KG1 (cell line): ENCODE data around the gene ST6GALNAC6.
A peak's percentile ranks its signal among the peaks of the same experiment; 100 is the strongest.

ENCODE experiments used
- DNase-seq: peaks from one replicate; lab custom pipeline; 2025; lab: John Stamatoyannopoulos, UW

Gene ST6GALNAC6

DNA sequence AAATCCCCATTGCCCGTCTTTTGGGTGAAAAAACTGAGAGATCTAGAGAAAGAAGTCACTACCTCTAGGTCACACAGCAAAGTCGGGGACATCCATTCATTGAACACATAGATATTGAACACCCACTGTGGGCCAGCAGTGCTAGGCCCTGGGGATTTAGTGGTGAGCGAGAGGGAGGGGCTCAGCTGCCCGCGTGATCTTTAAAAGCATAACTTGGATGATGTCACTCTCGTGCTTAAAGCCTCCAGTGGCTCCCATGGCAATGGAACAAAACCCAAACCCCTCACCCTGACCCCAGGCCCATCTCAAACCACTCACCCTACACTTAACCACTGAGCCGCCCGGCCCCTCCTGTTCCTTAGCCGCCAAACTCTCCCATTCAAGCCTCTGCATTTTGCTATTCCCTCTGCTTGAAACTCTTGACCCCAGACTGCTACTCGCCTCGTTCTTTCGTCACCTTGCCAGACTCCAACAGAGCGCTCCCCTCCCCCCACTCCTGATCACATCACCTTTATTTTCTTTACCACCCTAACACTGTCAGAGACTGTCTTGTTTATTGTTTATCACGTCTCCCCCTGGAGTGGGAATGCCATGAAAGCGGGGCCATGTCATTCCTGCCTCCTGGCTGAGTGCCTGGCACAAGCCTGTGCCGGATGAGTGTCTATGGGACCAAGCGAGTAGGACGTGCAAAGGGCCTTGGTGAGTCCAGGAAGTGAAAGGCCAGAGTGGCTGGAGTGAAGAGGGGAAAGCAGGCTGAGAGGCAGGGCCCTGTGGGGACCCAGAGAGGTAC, 31.9 kb upstream of the ST6GALNAC6 start:
- DNase-seq = no peak

DNA sequence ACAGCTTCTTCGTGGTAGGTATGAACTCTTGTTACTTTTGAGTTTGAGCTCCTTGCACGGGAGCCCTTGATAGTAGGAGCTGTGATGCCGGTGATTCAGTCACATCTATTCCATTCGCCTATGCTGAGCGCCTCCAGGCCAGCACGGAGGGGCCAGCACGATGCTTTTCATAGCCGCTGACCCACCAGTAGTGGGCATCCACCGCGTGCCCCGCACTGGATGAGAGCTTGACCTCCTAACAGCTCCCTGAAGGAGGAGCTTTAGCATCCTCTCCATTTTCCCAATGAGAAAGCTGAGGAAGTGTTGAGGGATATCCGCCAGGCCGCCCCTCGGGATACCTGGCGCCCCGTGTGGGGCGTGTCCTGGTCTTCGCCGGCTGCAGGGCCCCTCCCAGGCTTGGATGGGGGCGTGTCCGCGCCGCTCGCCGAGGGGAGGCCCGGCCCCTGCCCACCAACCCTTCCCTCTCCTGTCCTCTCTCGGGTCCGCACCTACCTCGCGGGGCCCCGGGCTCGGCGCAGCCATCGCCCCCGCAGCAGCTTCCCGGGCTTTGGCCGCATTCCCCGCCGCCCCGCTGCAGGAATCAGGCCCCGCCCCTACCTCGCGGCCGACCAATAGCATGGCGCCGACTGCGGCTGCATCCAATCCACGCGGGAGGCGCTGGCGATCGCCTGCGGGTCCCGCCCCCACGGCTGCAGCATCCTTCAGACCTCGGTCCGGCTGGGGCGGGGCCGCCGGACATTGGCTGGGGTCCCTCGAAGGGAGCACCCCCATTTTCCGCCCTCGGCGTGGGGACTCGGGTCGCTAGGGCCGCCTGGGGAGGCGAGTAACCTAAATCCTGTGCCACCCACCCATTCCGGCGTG, 31.1 kb upstream of the ST6GALNAC6 start, which contains the start of gene PIP5KL1:
Gene PIP5KL1, minus strand, starts transcription at position 547 of the 861 bp plus-strand sequence. Its CDS starts 25 bp downstream, at position 522.
- DNase-seq = no peak

DNA sequence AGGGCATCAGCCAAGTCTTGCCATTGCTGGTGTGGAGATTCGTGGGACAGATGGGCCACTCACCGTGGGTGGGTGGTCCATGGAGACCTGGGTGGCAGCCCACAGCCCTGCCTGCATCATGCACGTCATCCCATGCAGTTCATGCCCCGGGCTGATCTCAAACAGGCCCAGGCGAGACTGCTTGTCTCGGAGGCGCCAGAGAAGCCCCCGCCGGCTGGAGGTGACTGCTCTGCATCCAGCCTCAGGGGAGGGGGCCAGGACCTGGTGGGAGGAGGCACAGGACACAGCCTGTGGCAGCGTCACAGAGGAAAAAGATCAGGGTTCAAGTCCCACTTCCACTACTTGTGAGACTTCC, 30.2 kb upstream of the ST6GALNAC6 start:
- no peak for DNase-seq

DNA sequence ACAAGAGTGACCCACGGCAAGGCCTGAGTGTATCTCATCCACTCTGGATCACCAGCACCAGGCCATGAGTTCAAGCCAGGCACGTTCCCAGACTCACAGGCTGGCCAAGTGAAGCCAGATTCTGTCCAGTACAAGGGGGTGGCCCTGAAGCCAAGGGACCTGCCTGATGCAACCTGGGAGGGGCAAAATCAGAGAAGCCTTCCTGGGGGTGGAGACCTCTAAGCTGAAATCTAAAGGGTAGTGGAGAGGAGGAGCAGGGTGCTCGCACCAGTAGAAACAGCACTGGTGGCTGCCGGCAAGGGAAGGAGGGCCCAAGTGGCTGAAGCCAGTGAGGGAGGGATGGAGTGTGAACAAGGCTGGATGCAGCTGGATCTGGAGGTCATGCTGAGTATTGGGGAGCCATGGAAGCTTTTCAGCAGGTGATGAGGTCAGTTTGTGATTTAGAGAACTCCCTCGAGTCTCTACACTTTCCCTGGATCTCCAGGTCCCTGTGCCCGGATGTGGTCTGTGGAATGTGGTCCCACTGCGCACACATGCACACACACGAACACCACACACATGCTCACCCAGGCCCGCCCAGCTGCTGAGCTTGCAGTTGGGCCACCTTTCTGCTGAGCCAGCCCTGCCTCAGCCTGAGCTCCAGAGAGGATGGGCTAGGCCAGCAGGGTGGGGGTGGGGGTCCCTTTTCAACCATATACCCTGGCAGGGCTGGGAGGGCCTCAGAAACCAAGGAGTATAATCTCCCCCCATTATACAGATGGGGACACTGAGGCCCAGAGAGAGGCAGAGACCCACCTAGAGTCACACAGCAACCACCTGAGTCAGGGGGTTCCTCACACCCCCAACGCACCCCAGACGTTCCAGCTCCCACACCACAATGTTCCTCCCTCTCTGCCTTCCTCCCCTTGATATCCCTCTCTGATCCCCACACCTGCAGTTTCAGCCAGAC, 29.5 kb upstream of the ST6GALNAC6 start:
- no peak for DNase-seq

DNA sequence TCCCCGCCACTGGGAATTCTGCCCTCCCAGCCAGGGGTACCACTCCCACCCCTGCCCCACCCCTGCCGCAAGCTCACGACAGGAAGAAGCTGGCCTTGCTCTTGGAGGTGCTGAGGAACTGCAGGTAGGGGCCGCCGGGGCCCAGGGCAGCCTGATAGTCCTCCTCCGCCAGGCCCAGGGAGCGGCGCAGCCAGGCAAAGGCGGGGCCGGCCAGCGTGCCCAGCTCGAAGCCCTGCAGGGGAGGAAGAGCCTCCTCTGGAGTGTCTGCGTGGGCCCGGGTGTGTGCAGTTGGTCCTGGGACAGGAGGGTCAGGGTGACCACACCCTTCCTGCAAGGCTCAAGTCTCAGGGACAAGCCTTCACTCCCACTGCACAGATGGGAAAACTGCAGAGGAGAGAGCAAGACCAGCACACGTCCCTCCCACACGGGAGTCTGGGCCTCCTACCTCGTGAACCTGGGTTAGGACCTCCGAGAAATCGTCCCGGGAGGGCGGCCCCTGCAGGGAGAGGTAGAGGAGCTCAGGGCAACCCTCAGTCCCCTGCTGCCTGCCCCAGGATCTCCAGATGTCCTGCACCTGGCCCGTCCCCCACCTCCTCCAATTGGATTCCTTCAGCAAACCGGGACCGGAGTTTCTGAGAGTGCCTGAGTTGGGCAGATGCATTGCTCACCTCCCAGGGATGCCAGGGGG, 28.7 kb upstream of the ST6GALNAC6 start:
- no peak for DNase-seq

DNA sequence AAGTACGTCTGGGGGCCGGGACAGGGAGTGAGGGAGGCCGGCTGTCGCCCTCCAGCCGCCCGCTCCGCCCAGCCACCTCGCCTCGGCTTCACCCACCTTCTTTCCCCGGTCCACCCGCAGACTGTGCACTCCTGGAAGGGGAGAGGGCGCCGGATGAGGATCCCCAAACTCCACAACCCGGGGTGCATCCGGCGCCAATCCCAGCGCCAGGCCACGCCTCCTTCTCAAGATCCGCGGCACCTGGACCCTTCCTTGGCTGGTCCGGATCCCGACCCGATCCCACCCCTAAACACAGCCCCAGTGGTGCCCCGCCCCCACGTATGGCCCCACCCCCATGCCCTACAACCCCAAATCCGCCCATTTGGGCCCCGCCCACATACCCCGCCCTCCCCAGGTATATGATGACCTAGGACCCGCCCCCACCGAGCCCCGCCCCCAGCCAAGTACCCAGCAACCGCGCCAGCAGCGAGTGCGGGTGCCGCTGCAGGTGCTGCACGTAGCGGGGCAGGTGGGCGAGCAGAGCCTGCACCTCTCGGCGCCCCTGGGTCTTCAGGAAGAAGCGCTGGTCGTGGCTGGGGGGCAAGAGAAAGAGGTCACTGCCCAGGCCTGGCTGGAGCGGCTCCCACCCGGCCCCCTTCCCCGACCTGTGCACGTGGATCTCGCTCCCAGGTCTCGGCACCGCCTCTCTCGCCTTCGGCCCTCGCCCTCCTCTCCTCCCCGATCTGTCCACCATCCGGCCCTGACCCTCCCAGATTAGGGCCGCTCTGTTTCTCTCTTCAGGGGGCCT, 28.0 kb upstream of the ST6GALNAC6 start:
- DNase-seq = no peak

DNA sequence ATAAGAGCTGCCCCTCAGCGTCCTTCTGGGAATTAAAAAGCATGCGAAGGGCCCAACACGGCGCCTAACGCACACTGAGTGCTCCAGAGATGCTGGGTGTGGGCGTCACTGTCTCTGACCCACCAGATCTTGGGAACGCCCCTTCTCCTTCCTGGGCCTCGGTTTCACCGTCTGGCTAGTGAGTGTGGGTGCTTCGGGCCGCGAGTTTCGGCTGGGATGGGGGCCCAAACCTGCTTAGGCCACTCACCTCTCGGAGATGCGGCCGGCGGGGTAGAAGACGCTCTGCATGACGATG, 27.4 kb upstream of the ST6GALNAC6 start:
- no peak for DNase-seq

DNA sequence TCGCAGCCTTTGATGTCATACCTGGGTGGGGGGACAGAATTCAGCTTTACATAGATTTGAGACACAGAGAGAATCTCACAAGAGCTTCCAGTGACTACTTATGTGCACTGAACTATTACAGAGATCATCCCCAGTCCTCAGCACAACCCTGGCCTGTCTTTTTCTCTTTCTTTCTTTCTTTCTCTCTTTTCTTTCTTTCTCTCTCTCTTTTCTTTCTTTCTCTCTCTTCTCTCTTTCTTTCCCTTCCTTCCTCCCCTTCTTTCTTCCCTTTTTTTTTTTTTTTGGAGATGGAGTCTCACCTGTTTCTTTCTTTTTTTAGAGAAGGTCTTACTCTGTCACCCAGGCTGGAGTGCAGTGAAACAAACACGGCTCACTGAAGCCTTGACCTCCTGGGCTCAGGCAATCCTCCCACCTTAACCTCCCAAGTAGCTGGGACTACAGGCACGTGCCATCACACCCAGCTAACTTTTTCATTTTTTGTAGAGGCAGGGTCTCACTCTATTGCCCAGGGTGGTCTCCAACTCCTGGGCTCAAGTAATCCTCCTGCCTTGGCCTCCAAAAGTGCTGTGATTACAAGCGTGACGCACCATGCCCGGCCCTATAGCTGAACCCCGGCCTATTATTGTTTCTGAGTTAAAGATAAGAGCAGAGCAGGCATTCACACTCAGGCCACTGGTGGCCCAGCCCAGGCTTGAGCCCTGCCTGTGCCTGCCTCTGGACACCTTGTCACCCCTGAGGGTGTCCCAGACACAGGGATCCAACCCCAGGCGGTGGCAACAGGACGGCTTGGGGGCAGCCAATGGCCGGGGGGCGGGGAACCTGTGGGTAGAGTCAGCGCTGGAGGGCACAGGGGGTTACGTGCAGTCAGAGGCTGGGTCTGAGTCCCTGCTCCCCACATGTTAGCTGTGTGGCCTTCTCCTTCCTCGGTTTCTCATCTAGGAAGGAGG, 26.8 kb upstream of the ST6GALNAC6 start:
- no peak for DNase-seq

DNA sequence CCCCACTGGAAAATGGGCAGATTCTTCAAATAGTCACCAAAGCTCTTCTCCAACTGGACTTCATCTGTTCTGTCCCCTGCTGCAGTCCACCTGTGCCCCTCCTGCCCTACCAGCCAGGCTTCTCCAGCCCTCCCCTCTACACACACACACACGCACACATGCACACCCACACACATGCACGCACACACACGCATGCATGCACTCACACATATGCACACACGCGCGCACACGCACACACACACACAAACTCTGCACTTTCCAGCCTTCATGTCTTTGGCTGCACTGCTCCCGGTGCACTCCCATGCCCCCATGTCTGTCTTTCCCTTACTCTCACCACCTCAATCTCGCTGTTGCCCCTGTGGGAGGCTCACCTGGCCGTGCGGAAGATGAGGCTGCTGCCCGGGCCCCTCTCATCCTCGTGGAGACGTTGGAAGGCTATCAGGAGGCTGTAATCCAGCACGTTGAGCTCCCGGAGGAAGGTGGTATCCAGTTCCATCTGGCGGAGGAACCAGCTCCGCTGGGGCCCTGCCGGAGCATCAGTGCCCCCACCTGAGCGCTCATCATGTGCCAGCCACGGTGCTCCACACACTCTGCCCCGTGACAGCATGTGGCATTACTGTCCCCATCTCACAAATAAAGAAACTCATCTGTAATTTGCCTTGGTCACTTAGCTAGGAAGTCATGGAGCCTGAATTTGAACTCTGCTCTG, 25.5 kb upstream of the ST6GALNAC6 start:
- no peak for DNase-seq

DNA sequence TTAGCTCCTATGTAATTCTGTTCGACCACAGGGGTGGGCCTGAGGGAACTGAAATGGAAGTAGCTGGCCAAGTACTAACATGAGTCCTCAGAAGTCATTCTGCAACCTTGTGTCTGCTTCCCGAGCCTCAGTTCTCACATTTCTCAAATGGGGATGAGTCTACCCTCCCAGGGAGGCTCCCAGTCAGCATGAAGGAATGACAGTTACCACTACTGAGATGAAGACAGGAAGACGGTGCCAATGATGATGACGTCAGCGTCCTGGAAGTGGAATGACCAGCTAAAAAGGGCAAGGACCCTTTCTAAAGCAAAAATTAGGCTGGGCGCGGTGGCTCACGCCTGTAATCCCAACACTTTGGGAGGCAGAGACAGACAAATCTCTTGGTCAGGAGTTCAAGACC, 24.4 kb upstream of the ST6GALNAC6 start:
- no peak for DNase-seq

DNA sequence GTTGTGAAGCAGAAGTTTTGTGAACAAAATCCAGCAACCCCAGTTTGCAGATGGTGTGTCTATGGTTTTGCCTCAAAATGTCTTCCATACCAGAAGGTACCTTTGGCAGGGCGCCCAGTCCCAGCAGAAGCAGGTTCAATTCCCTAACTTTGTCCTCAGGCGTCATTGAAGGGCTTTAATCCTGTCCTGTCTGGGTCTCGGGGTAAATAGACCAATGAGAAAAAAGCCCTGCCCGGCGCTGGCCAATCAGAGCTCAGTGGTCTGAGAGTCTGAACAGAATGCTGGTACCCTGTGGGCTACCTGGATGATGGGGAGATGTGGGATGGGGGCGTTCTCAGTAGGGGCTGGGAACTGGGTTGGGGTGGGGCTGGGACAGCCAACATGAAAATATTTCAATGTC, 23.6 kb upstream of the ST6GALNAC6 start:
- DNase-seq = no peak

DNA sequence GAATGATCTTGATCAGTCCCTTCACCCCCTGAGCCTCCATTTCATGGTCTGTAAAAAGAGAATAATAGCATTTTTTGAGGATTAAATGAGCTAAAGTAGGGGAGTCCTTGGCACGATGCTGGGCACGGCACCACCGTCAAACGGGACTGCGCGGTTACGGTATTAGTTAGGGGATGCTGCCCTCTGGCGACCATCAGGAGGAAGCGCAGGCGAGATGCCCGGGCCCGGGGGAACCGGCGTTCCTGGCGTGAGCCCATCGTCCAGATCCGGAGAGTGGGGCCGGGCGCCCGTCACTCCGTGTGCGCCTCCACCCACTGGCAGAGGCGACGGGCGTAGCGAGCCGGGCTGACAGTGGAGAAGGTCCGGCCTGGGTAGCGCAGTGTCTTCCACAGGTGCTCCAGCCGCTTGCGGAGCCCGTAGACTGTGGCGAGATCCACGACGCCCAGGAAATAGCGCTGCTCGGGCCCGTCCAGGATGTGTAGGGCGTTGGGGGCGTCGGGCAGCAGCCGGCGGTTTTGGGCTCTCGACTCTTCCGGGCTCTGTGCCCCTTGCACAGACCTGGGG, 22.2 kb upstream of the ST6GALNAC6 start:
- peak; percentile 25 for DNase-seq

DNA sequence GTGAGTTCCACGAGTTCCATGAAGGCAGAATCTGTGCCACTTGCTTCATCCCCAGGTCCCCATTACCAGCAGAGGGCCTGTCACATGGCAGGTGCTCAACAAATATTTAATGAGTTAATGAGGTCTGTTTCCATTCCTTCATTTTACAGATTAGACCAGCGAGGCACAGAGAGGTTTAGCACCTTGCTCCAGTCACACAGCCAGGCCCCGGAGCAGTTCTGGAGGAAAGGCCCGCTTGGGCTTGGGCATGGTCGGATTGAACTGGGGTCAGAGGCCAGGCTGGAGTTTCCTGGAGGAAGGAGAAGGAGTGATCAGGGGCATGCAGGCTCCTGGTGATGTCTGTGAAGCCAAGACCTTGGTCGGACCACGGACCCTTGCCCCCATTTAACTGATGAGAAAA, 21.4 kb upstream of the ST6GALNAC6 start:
- DNase-seq = no peak

DNA sequence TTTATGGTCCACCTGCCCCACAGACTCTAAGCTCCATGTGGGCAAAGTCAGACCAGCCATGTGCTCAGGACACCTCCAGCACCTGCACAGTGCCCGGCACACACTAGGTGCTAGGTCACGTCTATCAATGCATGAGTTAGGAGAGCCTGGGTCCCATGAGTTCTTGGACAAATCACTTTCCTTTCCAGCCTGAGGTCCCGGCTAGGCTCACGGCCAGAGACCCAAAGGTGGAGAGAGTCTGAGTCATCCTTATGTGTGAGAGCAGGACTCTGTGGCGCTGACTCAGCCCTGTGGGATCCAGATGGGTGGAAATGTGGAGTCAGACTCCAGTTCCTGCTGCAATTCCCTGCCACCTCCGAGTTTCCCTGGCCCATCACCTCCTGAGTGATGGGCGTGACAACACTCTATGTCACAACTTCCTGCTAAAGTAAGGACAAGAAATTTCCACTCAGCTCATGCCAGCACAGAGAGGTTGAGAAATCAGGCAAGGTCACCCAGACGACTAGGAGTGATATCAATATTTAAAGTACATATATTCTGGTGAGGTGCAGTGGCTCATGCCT, 19.9 kb upstream of the ST6GALNAC6 start:
- no peak for DNase-seq

DNA sequence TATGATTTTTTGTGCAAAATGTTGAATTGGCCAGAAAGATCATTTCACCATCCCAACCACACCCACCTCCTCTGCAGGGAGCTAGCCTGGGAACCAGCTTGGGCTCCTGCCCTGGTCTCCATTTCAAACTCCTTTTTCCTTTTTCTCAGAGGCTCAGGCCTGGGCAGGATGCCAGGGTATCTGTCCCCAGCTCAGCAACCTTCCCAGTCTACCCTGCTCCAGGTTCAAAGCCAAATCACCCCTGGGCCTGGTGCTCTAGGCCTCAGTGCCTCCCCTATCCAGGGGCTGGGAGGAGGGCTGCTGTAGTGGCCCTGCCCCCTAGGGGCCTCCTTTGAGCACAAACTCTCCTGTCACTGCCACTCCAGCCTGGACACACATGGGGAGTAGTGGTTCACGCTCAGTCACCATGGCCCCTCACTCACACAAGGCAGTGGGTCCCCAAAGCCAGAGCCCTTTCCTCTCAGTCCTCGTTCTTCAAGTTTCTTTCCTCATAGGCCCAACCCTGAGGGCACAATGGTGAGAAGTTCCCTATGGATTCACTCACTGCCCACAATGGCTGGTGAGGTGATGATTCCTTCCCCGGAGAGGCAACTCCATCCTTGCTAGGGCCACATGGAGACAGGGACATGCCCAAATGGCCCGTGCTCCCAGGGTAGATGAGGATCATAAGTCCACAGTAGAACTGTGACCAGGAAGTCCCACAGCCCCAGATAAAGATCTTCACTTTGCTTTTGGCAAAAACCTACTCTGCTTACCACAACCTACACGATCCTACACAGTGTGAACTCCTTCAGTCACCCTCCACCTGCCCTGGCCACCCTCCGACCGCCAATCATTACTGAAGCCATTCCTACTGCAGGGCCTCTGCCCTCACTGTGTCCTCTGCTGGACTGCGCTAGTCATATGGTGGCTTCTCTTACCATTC, 19.0 kb upstream of the ST6GALNAC6 start:
- DNase-seq = no peak

DNA sequence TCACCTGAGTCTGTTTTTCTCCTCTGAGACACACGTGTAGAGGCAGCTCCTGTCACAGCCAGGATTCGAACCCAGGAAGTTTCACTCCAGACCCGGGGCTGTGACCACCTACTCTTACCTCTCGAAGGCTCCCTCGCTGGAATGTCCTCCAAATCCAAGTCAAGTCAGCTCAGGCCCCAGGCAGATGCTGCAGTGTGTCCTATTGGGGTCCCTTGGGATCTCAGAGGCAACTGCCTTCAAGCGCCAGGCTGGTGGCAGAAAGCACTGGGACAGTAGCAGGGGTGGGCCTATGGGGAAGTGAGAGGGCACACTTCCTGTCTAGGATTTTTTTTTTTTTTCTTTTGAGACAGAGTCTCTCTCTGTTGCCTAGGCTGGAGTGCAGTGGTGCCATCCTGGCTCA, 18.2 kb upstream of the ST6GALNAC6 start:
- no peak for DNase-seq
